ENCODE data around the gene TMF1.
A peak's percentile ranks its signal among the peaks of the same experiment; 100 is the strongest.

The TMF1 gene

DNA sequence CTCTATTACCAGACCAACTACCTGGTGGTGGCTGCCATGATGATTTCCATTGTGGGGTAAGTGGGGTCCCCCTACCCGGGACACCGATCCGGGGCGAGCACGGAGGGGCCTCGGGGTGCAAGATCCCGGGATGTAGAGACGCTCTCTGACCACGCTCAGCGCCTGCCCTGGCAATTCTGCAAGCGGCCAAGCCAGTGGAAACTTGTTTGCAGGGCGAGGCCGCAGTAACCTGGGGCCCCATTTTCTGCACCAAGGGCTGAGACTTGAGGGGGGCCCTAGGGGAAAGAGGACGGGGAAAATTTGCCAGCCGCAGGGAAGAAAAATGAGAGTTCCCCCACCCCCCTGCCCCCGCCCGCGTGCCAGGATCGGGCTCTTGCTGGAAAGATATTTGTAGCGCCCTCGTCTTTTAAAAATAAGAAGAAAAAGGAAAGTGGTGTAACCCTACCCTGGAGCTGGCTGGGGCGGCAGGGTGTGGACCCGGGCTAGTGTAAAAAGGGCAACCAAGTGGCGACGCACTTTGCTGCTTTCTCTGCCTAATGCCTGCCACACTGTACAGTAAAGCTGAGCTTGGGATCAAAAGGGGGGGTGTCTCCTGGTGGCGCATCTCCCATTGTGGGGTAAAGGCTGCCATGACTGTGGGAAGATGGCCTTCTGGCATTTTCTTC lies 33.2 kb upstream of the TMF1 start:
- no peaks in the 10 kb centered on the region for H3K9me3 Mint-ChIP-seq
- peak overlapping the region; percentile 98 for H3K27ac Mint-ChIP-seq
- peak overlapping the region; percentile 86 for H3K4me3 Mint-ChIP-seq
- H3K36me3 Mint-ChIP-seq (ENCODE audit: low read depth), result peaks cover 11% of the 10 kb centered on the region
- no peaks in the 10 kb centered on the region for H3K27me3 Mint-ChIP-seq
- H3K4me1 Mint-ChIP-seq (ENCODE audit: low read depth), result peaks cover 83% of the 10 kb centered on the region

DNA sequence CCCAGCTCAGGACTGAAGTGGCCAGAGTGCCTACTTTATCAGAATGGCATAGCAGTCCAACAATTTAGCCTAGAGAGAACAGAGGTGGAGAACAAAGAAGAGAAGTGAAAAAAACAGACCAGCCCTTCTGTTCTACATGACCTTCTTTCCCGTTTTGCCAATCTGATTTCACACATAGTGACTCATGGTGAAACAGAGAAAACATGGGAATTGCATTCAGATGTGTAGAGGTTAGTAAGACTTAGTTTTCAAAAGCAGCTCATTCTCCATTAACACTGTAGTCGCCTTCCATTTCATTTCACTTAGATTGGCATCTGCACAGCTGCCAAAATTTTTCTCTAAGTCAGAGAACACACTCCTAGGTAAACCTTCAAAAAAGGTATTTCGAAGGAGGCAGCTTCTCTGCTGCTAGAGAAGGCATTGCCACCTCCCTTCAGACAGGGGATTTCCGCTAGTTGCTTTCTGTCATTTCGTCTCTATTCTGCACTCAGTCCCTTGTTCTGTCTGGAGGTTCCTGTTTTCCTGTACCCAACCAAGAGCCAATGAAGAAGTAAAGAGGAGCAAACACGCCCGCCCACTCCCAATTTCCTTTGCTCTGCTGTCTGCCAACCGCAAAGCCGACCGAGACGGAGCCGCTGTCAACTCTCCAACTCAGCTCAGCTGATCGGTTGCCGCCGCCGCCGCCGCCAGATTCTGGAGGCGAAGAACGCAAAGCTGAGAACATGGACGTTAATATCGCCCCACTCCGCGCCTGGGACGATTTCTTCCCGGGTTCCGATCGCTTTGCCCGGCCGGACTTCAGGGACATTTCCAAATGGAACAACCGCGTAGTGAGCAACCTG lies 32.4 kb upstream of the TMF1 start, which contains the start of gene ARL6IP5:
ARL6IP5 (plus strand) TSS at position 612 of the 842 bp plus-strand sequence; CDS start at position 723, 111 bp downstream.
- Mint-ChIP-seq H3K36me3 (ENCODE audit: low read depth) (peaks cover 5% of the 10 kb centered on the region), H3K27me3 (no peaks in the 10 kb centered on the region), H3K4me3 (peak within 1 kb of the TSS; percentile 86), H3K4me1 (ENCODE audit: low read depth) (peaks cover 76% of the 10 kb centered on the region), H3K27ac (peak within 1 kb of the TSS; percentile 98), H3K9me3 (no peaks in the 10 kb centered on the region)

DNA sequence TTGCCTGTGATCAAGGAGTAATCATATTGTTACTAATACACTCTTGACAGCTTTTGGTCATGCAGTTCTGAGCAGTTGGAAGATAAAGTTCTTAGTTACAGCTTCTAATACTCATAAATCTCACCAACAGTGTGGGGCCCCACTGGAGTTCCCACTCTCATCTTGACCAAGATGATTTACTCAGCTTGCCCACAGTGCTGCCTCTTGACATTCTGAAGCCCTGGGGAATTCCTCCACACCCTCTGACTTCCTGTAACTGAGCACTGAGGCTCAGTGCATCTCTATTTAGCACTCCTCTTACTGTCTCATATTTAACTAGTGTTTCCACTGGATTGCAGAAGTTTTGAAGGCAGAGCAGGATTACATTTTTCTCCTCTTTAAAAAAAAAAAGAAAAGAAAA lies 30.7 kb upstream of the TMF1 start:
- peaks cover 11% of the 10 kb centered on the region for H3K36me3 Mint-ChIP-seq (ENCODE audit: low read depth)
- H3K27ac Mint-ChIP-seq, result peak overlapping the region; percentile 98

DNA sequence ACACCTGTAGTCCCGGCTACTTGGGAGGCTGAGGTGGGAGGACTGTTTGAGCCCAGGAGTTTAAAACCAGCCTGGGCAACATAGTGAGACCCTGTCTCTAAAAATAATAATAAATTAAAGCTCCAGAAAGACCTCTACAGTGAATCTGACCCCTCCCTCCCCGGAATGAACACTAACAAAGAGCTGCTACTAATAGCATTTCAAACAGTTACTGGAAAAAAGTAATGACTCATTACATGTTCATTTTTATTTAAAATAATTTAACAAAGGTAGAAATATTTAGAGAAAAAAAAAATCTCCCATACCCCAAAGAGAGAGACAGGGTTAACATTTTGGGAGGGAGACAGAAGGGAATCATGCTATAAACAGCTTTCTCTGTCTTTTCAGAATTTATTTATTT lies 30.2 kb upstream of the TMF1 start:
- peak overlapping the region; percentile 86 for H3K4me3 Mint-ChIP-seq
- no peaks in the 10 kb centered on the region for H3K27me3 Mint-ChIP-seq
- no peaks in the 10 kb centered on the region for H3K9me3 Mint-ChIP-seq
- H3K27ac Mint-ChIP-seq, result peak overlapping the region; percentile 98
- peaks cover 14% of the 10 kb centered on the region for H3K36me3 Mint-ChIP-seq (ENCODE audit: low read depth)
- H3K4me1 Mint-ChIP-seq (ENCODE audit: low read depth), result peaks cover 74% of the 10 kb centered on the region

More for the DNA sequence above, 30.7 kb upstream of the TMF1 start:
- H3K9me3 Mint-ChIP-seq, result no peaks in the 10 kb centered on the region
- H3K4me1 Mint-ChIP-seq (ENCODE audit: low read depth), result peaks cover 74% of the 10 kb centered on the region
- peak overlapping the region; percentile 86 for H3K4me3 Mint-ChIP-seq
- H3K27me3 Mint-ChIP-seq, result no peaks in the 10 kb centered on the region

DNA sequence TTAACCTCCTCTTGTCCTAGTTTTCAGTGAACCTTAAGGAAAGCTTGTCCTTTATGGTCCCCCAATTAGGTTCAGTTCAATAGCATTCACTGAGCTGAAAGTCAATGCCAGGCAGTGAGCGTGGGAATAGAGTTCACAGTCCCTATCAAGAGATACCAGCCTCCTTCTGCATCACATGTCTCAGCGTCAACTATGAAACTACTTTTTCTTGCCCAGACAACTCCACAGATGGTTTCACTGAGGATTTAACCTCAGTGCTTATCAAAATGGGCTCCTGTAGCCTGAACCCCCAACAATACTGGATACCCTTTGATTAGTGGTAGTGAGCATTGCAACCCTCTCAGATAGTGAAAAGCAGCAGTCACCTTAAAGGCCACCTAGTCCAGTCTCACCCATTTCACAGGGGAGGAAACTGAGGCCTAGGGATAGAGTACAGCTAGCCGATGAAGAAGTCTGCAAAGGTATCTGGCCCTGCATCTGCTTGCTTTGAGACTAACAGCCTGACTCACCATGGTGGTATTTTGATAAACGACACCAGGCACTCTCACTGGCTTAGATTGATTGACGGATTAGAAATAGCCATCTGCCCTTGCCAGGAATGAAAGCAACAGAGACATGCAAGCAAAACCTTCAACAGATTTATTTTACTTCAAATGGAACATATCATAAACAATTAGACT lies 29.6 kb upstream of the TMF1 start:
- peaks cover 19% of the 10 kb centered on the region for H3K36me3 Mint-ChIP-seq (ENCODE audit: low read depth)
- H3K27ac Mint-ChIP-seq, result peak overlapping the region; percentile 98
- peak overlapping the region; percentile 86 for H3K4me3 Mint-ChIP-seq
- peaks cover 73% of the 10 kb centered on the region for H3K4me1 Mint-ChIP-seq (ENCODE audit: low read depth)
- no peaks in the 10 kb centered on the region for H3K27me3 Mint-ChIP-seq
- no peaks in the 10 kb centered on the region for H3K9me3 Mint-ChIP-seq

DNA sequence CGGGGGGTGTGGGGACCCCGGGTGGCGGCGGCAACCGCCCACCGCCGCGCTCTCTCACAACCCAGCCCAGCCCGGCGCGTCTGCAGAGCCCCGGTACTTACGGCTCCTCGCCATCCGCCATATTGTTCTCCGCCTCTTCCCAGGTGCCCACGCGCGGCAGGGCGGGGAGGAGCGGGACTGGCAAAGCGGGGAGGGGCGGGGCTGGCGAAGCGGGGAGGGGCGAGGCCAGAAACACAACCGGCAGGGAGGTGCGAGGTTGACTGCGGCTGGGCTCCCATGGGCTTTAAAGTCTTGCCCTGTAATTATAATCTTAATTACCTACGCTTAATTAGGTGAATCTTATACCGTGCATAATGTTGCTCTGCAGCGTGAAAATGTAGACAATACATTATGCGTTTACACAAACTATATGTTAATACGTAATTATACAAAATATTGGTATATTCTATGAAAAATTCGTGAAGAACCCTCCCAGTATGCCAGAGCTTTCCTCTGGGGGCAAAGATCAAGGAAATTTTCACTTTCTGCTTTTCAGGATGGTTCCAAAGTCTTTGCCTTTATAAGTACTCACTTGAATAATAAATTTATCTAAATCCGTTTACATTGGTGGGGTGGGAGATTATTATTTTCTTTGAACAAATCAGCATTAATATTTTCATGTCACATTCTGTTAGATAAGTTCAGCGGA lies 28.2 kb upstream of the TMF1 start, which contains the start of gene UBA3:
UBA3 (minus strand) TSS at position 133 of the 688 bp plus-strand sequence; CDS start at position 121, 12 bp downstream.
- H3K4me3 Mint-ChIP-seq, result peak within 1 kb of the TSS; percentile 86
- no peaks in the 10 kb centered on the region for H3K9me3 Mint-ChIP-seq
- H3K27ac Mint-ChIP-seq, result peak within 1 kb of the TSS; percentile 98
- peaks cover 21% of the 10 kb centered on the region for H3K36me3 Mint-ChIP-seq (ENCODE audit: low read depth)
- peaks cover 68% of the 10 kb centered on the region for H3K4me1 Mint-ChIP-seq (ENCODE audit: low read depth)
- H3K27me3 Mint-ChIP-seq, result no peaks in the 10 kb centered on the region

DNA sequence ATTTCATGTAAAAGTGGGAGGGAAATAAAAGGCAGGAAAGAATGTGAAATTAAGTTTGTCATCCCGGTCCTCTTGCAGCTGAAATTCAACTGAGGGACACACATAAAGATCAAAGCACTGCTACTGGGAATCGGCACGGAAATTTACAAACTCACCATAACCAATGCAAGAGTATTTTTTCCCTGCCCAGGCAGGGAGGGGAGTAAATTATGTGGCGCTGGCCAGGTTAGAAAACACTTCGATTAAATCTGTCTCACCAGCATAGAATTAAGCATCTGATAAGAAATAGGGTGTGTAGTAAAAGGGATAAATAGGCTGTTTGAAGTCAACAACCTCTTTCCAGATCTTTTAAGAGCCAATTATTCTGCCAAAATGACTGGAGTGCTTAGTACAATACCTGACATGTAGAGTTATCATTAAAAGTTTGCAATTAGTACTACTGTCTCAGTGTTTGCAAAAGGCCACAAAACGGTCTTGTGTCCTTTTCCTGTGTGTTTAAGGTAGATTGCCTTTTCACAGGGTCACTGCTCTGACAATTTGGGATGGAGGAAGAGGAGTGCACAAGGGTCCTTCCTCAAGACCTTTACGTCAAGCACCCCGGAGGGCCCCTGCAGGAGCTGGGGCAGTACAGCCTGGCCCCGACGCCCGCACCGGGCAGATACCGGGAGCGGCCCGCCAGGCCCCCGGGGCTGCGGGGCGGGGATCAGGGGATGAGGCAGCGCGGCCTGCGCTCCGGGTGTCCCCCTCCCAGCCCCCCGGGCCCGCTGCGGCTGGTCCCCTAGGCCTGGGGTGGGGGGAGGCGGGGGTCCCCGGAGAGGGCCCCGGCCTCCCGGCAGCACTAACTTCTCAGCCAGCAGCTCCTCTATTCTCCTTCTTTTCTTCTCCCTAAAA lies 27.4 kb upstream of the TMF1 start:
- H3K36me3 Mint-ChIP-seq (ENCODE audit: low read depth), result peaks cover 22% of the 10 kb centered on the region

DNA sequence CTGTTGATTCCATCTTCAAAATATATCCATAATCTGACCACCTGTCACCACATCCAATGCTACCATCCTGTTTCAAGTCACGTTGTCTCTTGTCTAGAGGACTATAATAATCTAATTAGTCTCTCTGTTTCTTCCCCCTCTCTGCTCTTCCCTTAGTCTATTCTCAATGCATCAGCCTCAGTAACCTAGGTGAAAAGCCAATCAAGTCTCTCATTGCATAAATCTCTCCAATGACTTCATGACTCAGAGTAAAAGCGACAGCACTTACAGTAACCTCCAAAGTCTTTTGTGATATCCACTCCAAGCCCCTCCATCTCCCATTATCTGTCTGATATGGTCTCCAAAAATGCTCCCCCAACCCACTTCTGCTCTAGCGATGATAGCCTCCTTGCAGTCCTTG lies 20.8 kb upstream of the TMF1 start:
- H3K4me1 Mint-ChIP-seq (ENCODE audit: low read depth), result peaks cover 26% of the 10 kb centered on the region
- H3K27ac Mint-ChIP-seq, result peak overlapping the region; percentile 24
- H3K9me3 Mint-ChIP-seq, result no peaks in the 10 kb centered on the region
- no peaks in the 10 kb centered on the region for H3K27me3 Mint-ChIP-seq
- no peak overlapping the region for H3K4me3 Mint-ChIP-seq
- peaks cover 58% of the 10 kb centered on the region for H3K36me3 Mint-ChIP-seq (ENCODE audit: low read depth)

More for the DNA sequence above, 27.4 kb upstream of the TMF1 start:
- peak overlapping the region; percentile 78 for H3K27ac Mint-ChIP-seq
- no peaks in the 10 kb centered on the region for H3K9me3 Mint-ChIP-seq
- H3K4me3 Mint-ChIP-seq, result peak overlapping the region; percentile 86
- no peaks in the 10 kb centered on the region for H3K27me3 Mint-ChIP-seq
- peaks cover 65% of the 10 kb centered on the region for H3K4me1 Mint-ChIP-seq (ENCODE audit: low read depth)

DNA sequence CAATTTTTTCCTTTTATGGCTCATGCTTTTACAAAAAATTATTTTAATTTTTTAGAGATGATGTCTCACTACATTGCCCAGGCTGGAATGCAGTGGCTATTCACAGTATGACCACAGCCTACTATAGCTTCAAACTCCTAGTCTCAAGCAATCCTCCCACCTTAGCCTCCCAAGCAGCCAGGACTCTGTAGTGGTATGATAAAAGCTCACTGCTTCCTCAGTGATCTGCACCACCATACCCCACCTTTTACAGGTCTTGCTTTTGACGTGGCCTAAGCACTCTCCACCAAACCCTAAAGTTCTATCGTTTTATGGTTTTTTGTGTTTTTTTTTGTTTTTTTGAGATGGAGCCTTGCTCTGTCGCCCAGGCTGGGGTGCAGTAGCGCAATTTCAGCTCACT lies 14.0 kb upstream of the TMF1 start:
- Mint-ChIP-seq H3K27ac (no peak overlapping the region), H3K4me3 (no peak overlapping the region), H3K27me3 (no peaks in the 10 kb centered on the region), H3K36me3 (ENCODE audit: low read depth) (peaks cover 68% of the 10 kb centered on the region), H3K9me3 (peaks cover 4% of the 10 kb centered on the region), H3K4me1 (ENCODE audit: low read depth) (peaks cover 31% of the 10 kb centered on the region)

DNA sequence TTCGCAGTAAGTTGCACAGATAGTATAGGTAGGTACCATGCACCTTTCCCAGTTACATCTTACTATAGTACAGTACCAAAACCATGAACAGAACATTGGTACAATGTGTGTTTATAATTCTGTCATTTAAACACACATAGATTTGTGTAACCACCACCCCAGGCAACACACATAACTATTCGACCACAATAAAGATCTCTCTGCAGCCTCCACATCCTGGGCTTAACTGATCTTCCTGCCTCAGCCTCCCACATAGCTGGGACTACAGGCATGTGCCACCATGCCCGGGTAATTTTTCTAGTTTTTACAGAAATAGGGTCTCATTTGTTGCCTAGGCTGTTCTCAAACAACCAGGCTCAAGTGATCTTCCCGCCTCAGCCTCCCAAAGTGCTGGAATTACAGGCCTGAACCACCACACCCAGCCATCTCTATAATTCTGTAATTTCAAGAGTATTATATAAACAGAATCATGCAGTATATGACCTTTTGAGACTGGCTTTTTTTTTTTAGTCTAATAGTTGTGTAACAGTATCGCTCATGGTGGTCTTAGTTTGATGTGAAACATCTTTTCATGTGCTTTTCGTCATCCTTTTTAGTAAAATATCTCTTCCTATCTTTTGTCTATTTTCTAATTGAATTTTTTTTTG lies 13.3 kb upstream of the TMF1 start:
- peak overlapping the region; percentile 59 for H3K27ac Mint-ChIP-seq
- peaks cover 68% of the 10 kb centered on the region for H3K36me3 Mint-ChIP-seq (ENCODE audit: low read depth)
- H3K4me3 Mint-ChIP-seq, result peak overlapping the region; percentile 20
- peaks cover 4% of the 10 kb centered on the region for H3K9me3 Mint-ChIP-seq
- no peaks in the 10 kb centered on the region for H3K27me3 Mint-ChIP-seq
- H3K4me1 Mint-ChIP-seq (ENCODE audit: low read depth), result peaks cover 34% of the 10 kb centered on the region

DNA sequence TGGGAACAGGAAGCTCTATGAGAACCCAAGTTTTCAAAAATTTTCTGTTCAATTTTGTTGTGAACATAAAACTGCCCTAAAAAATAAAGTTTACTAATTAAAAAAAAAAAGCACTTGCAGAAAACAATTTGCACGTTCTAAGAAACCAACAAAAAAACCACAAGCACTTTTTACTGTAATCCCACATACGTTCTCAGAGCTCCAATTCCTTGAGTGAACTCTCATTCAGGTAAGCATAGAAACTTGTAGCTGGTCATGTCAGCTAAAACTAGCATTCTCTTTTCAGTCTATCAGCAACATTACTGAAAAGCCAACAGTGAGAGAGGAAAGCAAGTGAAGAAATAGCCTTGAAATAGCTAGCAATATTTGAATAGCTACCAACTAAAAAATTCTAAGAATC lies 11.5 kb upstream of the TMF1 start:
- H3K4me3 Mint-ChIP-seq, result no peak overlapping the region
- peaks cover 4% of the 10 kb centered on the region for H3K9me3 Mint-ChIP-seq
- peaks cover 52% of the 10 kb centered on the region for H3K4me1 Mint-ChIP-seq (ENCODE audit: low read depth)
- H3K27me3 Mint-ChIP-seq, result no peaks in the 10 kb centered on the region
- H3K36me3 Mint-ChIP-seq (ENCODE audit: low read depth), result peaks cover 76% of the 10 kb centered on the region
- no peak overlapping the region for H3K27ac Mint-ChIP-seq

DNA sequence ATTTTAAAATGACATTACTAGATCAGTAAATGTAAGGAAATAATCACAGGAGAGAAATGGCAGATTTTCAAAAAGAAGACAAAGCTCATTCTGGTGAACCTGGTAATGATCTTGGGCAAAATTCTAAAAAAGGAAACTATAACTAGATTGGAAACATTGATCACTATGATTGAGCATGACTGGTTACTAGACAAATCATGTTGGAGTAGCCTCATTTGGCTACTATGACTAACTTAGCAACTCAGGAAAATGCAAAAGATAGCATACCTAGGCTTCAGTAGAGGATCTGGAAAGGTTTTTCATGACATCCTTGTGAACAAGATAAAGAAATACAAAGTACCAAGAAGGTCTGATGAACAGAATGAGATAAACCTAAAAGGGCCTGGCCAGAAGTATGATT lies 7.6 kb upstream of the TMF1 start:
- Mint-ChIP-seq H3K4me1 (ENCODE audit: low read depth) (peaks cover 55% of the 10 kb centered on the region), H3K9me3 (peaks cover 4% of the 10 kb centered on the region), H3K27ac (peak overlapping the region; percentile 70), H3K27me3 (no peaks in the 10 kb centered on the region), H3K4me3 (no peak overlapping the region), H3K36me3 (ENCODE audit: low read depth) (peaks cover 78% of the 10 kb centered on the region)

DNA sequence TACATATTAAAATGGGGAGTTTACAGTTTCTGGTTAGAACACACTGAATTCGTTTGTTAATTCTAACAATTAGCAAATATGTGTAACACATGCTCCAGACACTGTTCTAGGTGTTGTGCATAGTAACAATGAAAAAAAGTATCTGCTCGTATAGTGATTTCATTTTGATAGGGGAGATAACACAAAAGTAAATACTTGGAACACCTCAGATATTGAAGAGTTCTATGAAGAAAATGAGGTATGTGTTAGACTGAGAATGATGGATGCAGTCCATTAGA lies 6.8 kb upstream of the TMF1 start:
- no peaks in the 10 kb centered on the region for H3K27me3 Mint-ChIP-seq
- peaks cover 79% of the 10 kb centered on the region for H3K36me3 Mint-ChIP-seq (ENCODE audit: low read depth)
- peaks cover 47% of the 10 kb centered on the region for H3K4me1 Mint-ChIP-seq (ENCODE audit: low read depth)
- H3K9me3 Mint-ChIP-seq, result peaks cover 4% of the 10 kb centered on the region
- no peak overlapping the region for H3K4me3 Mint-ChIP-seq
- H3K27ac Mint-ChIP-seq, result peak overlapping the region; percentile 70

All from stimulated activated naive CD8-positive, alpha-beta T cell treated with anti-CD3 and anti-CD28 coated beads, Interleukin-15, Interleukin-2, amounts not matched to agents 100 ng/mL and 50 ng/mL, for 24 hours (primary cell).